ENCODE measurements around the gene CIB1.
A peak's percentile ranks its signal among the peaks of the same experiment; 100 is the strongest.

The CIB1 gene

DNA sequence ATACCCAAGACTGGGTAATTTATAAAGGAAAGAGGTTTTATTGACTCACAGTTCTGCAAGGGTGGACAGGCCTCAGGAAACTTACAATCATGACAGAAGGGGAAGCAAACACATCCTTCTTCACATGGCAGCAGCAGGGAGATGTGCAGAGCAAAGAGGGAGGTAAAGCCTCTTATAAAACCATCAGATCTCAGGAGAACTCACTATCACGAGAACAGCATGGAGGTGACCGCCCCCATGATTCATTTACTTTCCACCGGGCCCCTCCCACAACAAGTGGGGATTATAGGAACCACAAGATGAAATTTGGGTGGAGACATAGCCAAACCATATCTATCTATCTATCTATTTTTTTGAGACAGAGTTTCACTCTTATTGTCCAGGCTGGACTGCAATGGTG, 5.6 kb upstream of the CIB1 start:
- no peak for DNase-seq

DNA sequence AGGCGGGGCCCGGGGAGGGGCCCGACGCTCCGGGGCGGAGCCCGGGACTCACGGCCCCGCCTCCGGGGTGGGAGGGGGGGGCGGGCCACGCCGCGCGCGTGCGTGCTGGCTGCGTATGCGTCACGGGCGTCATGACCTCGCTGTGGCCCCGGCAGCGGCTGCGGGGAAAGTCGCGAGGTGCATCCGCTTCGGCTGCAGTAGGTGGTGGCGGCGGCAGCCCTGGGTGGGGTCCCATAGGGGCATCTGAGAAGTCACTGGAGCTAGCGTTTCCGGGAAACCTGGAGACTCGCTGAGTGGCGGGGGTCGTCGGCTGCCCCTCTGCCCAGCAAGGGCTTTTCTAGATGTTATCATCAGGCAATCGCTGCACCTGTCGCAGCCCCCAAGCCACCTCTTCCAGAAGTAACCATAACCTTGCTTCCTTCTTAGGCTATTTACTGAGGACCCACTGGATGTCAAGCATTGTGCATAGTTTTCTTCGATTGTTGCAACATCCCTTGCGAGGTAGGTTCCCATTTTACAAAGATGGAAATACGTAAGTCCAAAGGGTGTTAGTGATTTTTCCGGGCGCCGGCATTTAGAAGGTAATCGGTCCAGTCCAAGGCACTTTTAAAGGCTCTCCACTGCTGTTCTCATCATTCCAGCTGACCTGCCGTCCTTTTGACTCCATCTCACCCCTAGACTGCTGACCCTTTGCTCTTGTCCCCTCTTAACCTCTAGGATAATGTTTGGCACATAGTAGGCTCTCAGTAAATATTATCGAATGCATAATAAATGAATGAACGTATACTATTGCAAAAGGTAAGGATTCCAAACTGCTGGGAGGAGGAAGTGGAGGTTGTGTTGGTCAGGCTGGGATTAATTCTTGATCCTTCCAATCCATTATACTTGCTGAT, 601 bp upstream of the CIB1 start, which contains the start of gene GDPGP1:
Gene GDPGP1, plus strand, starts transcription at position 114 of the 893 bp plus-strand sequence. CDS start 6,700 bp downstream, outside the sequence.
- DNase-seq, result no peak

DNA sequence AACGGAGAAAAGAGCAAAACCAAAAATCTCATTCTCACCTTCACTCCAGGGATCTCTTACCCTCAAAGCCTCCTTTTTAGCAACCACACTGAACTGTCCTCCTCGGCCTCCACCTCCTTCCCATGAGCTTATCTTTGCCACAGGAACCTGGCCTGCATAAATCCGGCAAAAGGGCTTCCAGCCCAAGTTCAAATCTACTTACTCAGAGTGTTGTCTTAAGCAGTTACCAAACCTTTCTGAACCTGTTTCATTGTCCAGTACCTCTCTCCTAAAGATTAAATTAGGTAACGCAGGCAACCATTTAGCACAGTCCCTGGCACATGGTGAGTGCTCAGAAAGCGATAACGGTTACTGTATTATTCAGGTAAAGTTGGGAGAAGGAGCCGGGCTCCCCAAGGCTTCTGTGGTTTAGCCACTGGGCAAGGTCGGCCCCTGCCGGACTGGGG, 777 bp downstream of the CIB1 start:
- DNase-seq, result no peak

DNA sequence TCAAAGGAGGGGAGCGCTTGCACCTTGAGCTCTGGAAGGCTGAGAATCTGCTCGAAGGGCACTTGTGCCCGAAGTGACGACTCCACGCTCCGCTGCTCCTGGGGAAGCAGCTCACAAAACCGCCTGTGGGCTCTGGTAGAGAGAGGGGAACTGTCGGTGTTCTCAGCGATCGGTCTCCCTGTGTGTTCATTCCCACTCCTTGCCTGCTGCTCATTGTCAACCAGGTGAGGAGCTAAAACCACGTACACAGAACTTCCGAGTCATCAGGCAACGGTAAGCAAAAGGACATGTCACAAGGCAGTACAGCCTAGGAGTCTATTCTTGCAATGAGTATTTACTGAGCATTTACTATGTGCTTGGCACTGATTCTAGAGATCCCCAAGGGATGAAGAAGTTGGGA, 1.5 kb downstream of the CIB1 start:
- no peak for DNase-seq

DNA sequence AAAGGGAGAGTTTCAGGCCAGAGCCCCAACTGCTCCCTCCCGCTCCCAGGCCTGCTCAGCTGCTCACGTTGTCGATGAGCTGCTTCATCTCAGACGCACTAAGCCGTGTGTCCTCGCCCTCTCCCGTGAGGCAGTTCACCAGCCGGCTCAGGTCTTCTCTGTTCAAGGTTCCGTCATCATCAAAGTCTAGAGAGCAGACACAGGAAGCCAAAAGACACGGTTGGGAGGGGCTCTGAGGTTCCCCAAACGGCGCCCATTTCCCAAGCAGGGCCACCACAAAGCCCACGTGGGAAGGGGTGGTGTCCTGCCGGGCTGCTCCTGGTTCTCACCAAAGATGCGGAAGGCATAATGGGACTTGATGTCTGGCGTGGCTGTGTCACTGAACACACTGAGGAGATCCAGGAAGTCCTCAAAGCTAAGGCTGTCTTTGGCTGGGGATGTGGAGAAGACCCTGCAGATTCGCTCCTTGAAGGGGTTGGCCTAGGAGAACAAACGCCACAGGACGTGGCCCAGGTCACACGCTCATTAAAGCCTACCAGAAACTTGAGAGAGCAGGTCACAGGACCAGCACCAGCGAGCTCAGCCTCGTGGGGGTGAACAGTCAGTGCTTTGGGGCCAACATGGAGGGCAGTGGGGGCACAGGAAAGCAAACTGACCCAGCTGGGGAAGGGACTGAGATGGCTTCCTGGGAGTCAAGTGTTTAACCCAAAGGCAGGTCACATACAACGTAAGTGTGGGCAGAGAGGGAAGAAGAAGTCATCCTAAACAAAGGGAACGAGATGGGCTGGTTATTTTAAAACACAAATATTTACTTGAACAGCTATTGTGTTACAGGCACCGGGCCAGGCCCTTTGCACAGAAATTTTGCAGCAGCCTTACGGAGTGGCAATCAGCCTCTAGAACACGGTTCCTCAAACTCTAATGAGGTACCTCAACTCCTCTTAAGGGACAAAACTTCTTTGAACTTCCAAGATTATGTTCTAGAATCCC, 2.4 kb downstream of the CIB1 start:
- no peak for DNase-seq

DNA sequence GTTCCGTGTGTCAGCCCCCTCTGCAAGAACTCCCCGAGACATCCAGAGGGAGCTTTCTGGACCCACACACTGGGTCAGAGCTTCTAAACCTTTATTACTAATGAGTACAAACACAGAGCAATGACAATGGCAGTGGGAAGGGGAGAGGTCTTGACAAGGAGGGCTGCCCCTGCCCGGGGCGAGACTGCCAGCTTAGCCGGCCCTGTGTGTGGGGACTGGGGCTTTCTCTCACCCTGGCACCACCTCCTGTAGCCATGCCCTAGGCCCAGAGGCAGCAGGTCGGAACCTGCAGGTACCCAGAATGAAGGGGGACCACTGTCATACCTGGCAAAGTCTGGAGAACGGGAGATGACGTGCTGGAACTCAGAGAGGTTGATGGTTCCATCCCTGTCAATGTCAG, 3.1 kb downstream of the CIB1 start:
- DNase-seq, result no peak

DNA sequence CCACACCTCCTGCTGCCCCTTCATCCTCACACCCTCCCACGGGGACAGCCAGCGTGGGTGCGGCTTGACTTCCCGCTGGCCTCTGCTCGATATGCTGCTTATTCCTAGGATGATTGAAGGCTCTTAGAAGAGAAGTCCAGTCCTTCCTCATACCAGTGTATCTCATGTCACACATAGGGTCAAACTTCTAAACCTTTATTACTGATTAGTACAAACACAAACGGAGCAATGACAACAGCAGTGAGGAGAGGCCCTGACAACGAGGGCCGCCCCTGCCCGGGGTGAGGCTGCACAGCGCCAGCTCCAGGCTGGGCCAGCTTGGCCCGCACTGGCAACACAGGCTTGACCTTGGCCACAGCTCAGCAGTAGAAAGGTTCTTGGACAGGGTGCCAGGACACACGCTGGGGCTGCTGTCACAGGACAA, 3.7 kb downstream of the CIB1 start:
- no peak for DNase-seq

DNA sequence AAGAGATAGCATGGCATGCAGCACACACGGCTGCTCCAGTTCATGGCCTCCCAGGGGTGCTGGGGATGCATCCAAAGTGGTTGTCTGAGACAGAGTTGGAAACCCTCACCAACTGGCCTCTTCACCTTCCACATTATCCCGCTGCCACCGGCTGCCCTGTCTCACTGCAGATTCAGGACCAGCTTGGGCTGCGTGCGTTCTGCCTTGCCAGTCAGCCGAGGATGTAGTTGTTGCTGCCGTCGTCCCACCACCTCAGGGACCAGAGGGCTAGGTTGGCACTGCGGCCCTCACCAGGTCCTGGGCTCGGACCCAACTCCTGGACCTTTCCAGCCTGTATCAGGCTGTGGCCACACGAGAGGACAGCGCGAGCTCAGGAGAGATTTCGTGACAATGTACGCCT, 4.8 kb downstream of the CIB1 start:
- DNase-seq, result no peak

DNA sequence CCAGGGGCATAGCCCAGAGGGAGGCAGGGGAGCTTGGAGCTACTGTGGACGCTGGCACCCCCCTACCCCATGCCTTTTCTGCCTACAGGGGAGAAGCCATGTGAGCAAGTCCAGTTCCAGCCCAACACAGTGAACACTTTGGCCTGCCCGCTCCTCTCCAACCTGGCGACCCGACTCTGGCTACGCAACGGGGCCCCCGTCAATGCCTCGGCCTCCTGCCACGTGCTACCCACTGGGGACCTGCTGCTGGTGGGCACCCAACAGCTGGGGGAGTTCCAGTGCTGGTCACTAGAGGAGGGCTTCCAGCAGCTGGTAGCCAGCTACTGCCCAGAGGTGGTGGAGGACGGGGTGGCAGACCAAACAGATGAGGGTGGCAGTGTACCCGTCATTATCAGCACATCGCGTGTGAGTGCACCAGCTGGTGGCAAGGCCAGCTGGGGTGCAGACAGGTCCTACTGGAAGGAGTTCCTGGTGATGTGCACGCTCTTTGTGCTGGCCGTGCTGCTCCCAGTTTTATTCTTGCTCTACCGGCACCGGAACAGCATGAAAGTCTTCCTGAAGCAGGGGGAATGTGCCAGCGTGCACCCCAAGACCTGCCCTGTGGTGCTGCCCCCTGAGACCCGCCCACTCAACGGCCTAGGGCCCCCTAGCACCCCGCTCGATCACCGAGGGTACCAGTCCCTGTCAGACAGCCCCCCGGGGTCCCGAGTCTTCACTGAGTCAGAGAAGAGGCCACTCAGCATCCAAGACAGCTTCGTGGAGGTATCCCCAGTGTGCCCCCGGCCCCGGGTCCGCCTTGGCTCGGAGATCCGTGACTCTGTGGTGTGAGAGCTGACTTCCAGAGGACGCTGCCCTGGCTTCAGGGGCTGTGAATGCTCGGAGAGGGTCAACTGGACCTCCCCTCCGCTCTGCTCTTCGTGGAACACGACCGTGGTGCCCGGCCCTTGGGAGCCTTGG, 5.6 kb downstream of the CIB1 start:
- DNase-seq, result no peak

DNA sequence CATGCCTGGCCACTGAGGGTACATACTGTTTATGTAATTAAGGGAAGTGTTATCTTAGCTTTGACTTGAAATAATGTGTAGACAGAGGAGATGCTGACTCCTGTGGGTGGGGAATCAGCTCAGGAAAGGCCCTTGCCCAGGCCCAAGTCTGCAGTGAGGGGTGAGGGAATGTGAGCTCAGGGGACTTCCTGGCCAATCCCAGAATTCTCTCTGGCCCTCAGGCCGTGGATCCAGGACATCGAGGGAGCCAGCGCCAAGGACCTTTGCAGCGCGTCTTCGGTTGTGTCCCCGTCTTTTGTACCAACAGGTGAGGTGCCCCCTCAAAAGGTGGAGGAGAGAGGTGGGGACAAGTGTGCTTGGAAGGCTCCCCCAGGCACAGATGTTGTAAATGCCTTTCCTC, 6.4 kb downstream of the CIB1 start:
- no peak for DNase-seq

DNA sequence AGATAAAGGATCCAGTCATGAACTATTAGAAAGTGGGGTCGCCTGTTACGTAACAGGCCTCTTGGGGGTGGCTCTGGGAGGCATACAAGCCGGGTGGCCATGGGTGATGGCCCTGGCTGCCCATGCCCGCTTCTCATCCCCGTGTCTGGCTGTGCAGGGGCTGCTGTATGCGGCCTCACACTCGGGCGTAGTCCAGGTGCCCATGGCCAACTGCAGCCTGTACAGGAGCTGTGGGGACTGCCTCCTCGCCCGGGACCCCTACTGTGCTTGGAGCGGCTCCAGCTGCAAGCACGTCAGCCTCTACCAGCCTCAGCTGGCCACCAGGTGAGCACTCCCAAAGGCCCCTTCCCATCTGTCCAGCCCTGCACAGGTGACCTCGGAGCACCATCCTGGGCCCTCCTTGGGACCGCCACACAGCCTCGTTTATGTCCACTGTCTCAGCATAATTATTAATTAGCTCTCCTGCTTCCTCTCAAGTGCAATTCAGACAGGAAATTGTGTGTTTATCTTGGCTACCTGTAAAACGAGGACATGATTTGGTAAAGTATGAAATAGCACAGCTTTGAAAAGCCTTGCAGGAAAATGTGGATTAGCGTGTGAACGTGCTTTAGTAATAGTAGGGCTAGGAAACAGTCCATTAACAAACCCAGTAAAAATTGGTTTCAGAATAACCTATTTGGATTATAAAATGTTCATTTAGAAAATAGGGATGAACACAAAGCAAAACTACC, 8.1 kb downstream of the CIB1 start:
- DNase-seq, result peak; percentile 42

DNA sequence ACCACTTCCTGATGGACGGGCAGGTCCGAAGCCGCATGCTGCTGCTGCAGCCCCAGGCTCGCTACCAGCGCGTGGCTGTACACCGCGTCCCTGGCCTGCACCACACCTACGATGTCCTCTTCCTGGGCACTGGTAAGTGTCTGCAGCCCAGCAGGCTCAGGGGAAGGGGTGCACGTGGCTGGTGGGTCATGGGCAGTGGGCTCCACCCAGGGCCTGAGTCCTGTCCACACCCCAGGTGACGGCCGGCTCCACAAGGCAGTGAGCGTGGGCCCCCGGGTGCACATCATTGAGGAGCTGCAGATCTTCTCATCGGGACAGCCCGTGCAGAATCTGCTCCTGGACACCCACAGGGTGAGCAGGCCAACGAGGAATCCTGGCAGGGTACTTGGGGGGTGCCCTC, 8.7 kb downstream of the CIB1 start:
- DNase-seq, result no peak

DNA sequence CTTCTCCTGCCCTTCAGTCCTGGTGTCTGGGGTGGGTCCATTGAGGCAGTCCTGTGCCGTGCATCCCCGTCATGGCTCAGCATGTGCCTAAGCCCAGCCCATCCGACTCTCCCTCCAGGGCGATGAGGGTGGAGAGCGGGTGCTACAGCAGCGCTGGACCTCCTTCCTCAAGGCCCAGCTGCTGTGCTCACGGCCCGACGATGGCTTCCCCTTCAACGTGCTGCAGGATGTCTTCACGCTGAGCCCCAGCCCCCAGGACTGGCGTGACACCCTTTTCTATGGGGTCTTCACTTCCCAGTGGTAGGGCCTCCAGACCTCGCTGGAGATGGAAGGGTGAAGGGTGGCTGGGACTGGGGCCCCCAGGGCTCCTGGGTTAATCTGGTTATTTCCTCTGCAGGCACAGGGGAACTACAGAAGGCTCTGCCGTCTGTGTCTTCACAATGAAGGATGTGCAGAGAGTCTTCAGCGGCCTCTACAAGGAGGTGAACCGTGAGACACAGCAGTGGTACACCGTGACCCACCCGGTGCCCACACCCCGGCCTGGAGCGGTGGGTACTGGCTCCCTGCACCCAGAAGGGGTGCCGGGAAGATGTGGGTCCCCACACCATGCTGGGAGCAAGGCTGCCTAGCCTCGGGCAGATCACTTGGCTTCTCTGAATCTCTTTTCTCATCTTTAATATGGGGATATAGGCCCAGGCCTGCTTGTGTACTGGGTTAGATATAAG, 10.1 kb downstream of the CIB1 start:
- DNase-seq, result no peak

DNA sequence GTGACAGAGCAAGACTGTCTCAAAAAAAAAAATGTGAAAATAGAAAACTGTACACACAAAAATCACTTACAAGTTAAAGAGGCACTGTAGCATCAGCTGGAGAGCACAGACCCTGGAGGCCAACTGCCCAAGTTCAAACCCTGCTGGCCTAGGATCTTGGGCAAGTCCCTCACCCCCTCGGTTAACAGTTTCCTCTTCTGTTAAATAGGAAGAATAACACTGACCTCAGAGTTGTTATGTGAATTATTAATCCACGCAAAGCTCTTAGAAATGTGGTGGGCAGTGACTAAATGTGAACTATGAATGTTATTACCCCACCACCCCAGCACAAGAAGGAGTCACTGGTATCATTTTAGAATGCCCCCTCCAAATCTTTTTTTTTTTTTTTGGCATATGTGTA, 11.2 kb downstream of the CIB1 start:
- DNase-seq, result no peak

DNA sequence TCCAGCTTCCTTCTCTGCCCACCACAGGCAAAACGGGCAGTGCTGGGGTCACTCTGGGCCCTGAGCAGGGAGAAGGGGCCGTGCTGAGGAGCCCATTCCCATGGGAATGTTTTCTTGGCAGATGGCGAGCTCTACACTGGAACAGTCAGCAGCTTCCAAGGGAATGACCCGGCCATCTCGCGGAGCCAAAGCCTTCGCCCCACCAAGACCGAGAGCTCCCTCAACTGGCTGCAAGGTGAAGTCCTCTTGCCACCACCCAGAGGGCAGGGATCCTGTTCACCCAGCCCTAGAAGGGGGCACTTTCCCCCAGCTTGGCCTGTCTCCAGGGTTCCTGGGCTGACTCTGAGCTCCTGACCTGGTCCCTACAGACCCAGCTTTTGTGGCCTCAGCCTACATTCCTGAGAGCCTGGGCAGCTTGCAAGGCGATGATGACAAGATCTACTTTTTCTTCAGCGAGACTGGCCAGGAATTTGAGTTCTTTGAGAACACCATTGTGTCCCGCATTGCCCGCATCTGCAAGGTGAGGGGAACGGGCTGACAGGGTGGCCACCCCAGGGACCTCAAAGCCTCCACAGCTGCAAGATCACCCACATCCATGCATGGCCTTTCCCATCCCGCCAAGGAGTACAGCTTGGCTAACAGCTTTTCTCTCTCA, 12.4 kb downstream of the CIB1 start:
- DNase-seq, result peak; percentile 12

DNA sequence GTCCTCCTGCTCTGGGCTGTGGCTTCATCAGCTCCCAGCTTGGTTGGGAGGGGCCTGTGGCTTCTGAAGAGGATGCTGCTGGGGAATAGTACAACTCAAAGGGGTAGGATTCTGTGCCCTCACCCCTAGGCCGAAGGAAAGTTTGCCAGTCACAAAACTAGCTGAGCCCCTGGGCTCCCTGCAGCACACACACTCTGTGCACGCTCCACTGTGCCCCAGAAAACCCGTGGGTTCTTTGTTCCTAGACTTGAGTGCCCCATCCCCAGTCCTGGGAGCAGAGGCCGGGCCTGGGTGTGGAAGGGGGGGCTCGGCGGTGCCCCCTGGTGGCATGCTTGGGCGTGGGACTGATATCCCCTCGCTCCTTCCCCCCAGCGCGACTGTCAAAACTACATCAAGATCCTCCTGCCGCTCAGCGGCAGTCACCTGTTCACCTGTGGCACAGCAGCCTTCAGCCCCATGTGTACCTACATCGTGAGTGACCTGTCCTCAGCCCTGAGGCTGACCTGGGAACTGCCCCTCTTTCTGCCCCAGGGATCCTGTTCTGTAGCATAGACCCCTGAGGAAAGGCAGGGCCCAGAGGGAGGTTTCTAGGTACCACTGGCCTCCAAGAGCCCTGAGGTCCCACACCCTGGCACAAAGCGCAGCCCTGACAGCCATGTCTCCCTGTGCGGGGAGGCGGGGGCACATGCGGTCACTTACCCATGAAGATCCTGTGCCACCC, 14.2 kb downstream of the CIB1 start:
- no peak for DNase-seq

DNA sequence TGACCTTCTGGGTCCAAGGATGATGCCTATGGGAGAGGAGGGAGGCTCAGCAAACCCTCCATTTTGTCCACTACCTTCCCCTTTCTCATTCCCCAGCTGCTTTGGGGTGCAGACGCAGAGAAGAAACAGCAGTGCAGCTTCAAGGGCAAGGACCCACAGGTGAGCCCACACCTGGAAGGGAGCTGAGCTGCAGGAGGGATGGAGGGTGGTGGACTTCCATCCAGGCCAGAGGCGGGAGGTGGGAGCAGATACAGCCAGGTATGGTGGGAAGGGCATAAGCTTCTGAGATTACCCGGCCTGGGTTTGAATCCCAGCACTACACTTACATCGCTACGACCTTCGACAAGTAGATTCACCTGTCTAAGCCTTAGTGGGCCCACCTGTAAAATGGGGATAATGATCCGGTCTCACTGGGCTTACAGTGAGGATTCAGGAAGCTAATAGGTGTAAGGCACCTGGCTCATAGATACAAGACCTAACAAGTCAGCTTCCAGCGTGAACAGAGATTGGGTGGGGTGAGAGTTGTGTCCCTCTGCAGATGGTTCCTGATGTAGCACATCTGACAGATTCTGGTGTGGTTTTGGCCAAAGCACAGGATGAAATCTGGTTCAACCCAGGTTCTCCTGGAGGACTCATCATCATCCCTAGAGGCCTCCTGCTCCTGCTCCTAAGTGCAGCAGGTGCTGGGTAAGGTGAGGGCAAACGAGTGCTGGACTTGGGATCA, 15.9 kb downstream of the CIB1 start:
- no peak for DNase-seq

DNA sequence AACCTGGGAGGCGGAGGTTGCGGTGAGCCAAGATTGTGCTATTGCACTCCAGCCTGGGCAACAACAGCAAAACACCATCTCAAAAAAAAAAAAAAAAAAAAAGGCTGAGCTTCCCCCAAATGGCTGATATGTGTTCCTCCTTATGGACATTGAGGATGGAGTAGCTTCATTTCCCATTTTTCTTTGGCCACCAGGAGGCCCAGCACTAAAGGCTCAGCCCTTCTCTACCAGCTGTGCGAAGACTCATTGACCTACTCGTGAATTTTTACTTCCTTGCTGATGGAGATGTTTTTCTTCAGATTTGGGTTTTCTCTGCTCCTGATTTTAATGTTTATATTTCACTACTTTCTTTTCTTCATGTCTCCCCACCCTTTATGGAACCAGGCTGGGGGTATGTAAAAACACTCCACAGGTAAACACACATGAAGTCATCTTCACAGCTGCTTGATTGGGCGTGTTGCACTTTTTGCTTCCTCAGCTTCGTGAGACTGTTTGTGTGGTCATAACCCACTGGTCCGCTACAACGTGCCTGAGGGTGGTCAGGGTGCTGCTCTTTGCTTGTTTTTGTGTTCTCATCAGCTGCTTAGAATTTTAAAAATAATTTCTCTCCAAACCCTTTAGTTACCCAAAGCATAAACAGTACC, 19.1 kb downstream of the CIB1 start:
- no peak for DNase-seq

All from NCI-H510A (cell line).